HepG2 (cell line): ENCODE results near the gene ZNF772. TPM values are rescaled to one million over a fixed set of nuclear protein-coding genes. Genes with fewer than 3 reads are reported as not detected.

Experiments
- ARHGAP35 ChIP-seq: sonication (generic); formaldehyde crosslinking; IDR thresholded peaks from 2 replicates; pipeline ENCODE4 v1.9.0; 2022; ENCODE audit warnings: mild to moderate bottlenecking, inconsistent platforms, moderate library complexity, missing genetic modification reagents, borderline replicate concordance
- CENPT ChIP-seq: sonication (generic); formaldehyde crosslinking; IDR thresholded peaks from 2 replicates; pipeline ENCODE4 v1.8.0; 2022; ENCODE audit warnings: low read depth, mild to moderate bottlenecking, moderate library complexity, missing genetic modification reagents
- HDAC6 ChIP-seq: fragments of 200-600 bp; sonication (generic); IDR thresholded peaks from 2 replicates; pipeline ENCODE4 v1.7.0; 2017; ENCODE audit warnings: mild to moderate bottlenecking, antibody characterized with exemption, low read length, low read depth
- HIVEP1 ChIP-seq: sonication (generic); formaldehyde crosslinking; IDR thresholded peaks from 2 replicates; pipeline ENCODE4 v1.4.0; 2020; ENCODE audit warnings: mild to moderate bottlenecking, missing genetic modification reagents
- KDM4B ChIP-seq: sonication (generic); formaldehyde crosslinking; IDR thresholded peaks from 2 replicates; pipeline ENCODE4 v1.4.0; 2020; ENCODE audit warnings: missing genetic modification reagents
- KMT2B ChIP-seq: IDR thresholded peaks from 2 replicates; pipeline ENCODE4 v1.6.1; 2016; ENCODE audit warnings: missing genetic modification reagents, missing compliant biosample characterization
- MAZ ChIP-seq, 2 experiments: sonication (generic) in 1 of 2; formaldehyde crosslinking in 1 of 2; IDR thresholded peaks; 2 replicates each; pipeline versions ENCODE4 v1.5.0 to v1.6.1; 2012 to 2020; ENCODE audit warnings: low read depth in 2 of 2, mild to moderate bottlenecking in 2 of 2, borderline replicate concordance in 1 of 2, improper control_type of control experiment in 1 of 2, low read length in 1 of 2, missing genetic modification reagents in 1 of 2, moderate library complexity in 1 of 2
- MEIS2 ChIP-seq: sonication (generic); formaldehyde crosslinking; IDR thresholded peaks from 2 replicates; pipeline ENCODE4 v1.9.0; 2021; ENCODE audit warnings: mild to moderate bottlenecking, missing genetic modification reagents
- TOE1 ChIP-seq: sonication (generic); formaldehyde crosslinking; IDR thresholded peaks from 2 replicates; pipeline ENCODE4 v1.4.0; 2020; ENCODE audit warnings: mild to moderate bottlenecking, missing genetic modification reagents
- U2AF1 ChIP-seq: fragments of 200-400 bp; formaldehyde crosslinking; optimal IDR thresholded peaks from 2 replicates; pipeline ENCODE3; 2017; ENCODE audit warnings: mild to moderate bottlenecking, low read depth, low read length
- ZBTB44 ChIP-seq: sonication (generic); formaldehyde crosslinking; IDR thresholded peaks from 2 replicates; pipeline ENCODE4 v1.4.0; 2020; ENCODE audit warnings: missing genetic modification reagents
- ZNF230 ChIP-seq: sonication (generic); formaldehyde crosslinking; IDR thresholded peaks from 2 replicates; pipeline ENCODE4 v1.4.0; 2020; ENCODE audit warnings: mild to moderate bottlenecking, missing genetic modification reagents
- ZNF383 ChIP-seq: sonication (generic); formaldehyde crosslinking; IDR thresholded peaks from 2 replicates; pipeline ENCODE4 v1.4.0; 2020; ENCODE audit warnings: missing genetic modification reagents, mild to moderate bottlenecking, borderline replicate concordance
- ZNF580 ChIP-seq: IDR thresholded peaks from 2 replicates; pipeline ENCODE4 v1.6.1; 2016; ENCODE audit warnings: low read depth, borderline replicate concordance
- ZNF616 ChIP-seq: sonication (generic); formaldehyde crosslinking; IDR thresholded peaks from 2 replicates; pipeline ENCODE4 v1.5.0; 2020; ENCODE audit warnings: low read depth, mild to moderate bottlenecking, missing genetic modification reagents
- polyA plus RNA-seq, 8 experiments: library from polyadenylated mRNA; depleted of rRNA in 3 of 8; stranded (reverse) in 7 of 8; unstranded in 1 of 8; fragments of >200 nt; fragmentation: Illumina TruSeq in 4 of 8; extraction: Trizol in 4 of 8; gene quantifications; 2 replicates each; pipeline versions ENCODE4 v1.2.1 to v1.2.3, GENCODE V29; 2011 to 2016; ENCODE audit warnings: low read depth in 4 of 8, missing spikeins in 1 of 8, mixed read lengths in 1 of 8; ENCODE audit not compliant: insufficient read depth in 1 of 8
- total RNA-seq, 5 experiments: library from RNA; depleted of rRNA; stranded (reverse); fragments of >200 nt; fragmentation: Illumina TruSeq; extraction: Trizol; gene quantifications; 2 replicates each; pipeline ENCODE4 v1.2.3, GENCODE V29; 2016; ENCODE audit warnings: low read depth in 1 of 5
- TF ChIP-seq, protein P1 (sequence below): sonication (generic); formaldehyde crosslinking; IDR thresholded peaks from 2 replicates; pipeline ENCODE4 v1.5.0; 2020; ENCODE audit warnings: mild to moderate bottlenecking, missing genetic modification reagents, borderline replicate concordance
- TF ChIP-seq, protein P2 (sequence below): sonication (generic); formaldehyde crosslinking; IDR thresholded peaks from 2 replicates; pipeline ENCODE4 v1.4.0; 2020; ENCODE audit warnings: mild to moderate bottlenecking, missing genetic modification reagents, borderline replicate concordance

ZNF772 gene
- total and polyA plus RNA-seq, 2 of the 13 experiments (the other 11 are each of a cell fraction or from before 2014, with no cell fraction given): 3.1 to 17.2 TPM

DNA sequence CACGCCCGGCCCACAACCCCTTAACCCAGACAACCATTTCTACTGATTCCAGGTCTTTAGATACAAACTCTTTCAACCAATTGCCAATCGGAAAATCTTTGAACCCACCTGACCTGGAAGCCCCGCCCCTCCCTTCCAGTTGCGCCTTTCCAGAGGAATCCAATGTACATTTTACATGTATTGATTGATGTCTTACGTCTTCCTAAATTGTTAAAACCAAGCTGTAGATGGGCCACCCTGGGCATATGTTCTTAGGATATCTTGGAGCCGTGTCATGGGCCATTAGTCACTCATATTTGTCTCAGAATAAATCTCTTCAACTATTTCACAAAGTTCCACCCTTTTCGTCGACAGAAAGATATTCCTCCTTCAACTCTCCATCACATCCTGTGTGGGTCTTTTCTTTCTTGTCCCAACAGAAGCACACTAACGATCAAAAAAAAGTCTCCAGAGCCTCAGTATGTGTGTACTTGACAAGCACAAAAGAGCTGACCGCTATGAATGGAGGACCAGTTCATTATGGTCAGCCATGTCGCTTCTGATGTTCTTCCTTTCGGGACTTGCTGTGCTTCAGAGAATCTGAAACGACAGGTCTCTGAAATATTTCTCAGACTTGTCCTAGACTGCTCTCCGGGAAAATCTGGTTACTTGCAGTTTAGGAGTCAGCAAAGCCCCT is 42.8 kb downstream of the ZNF772 start (continued):
- TF ChIP-seq KMT2B (CRISPR knock-in tag) (no peak), KDM4B (CRISPR knock-in tag) (0 out of 2 replicates have a peak, but pooled peaks have one; percentile 1), ZNF616 (CRISPR knock-in tag) (no peak), U2AF1 (no peak), ZBTB44 (CRISPR knock-in tag) (0 out of 2 replicates have a peak, but pooled peaks have one; percentile 4), ZNF383 (0 out of 2 replicates have a peak, but pooled peaks have one; percentile 59), ZNF580 (no peak), TOE1 (no peak), MEIS2 (no peak), HIVEP1 (no peak), HDAC6 (no peak), ZNF230 (CRISPR knock-in tag) (peak; percentile 77; the same call in 1 of the 2 replicates), CENPT (CRISPR knock-in tag) (no peak), MAZ (IDR thresholded peaks at IDR 0.05; ENCODE audit: borderline replicate concordance, low read depth, low read length) (no peak), MAZ (CRISPR knock-in tag; IDR thresholded peaks at IDR 0.05; ENCODE audit: low read depth) (no peak), ARHGAP35 (CRISPR knock-in tag) (no peak)
- TF ChIP-seq, protein P1, sequence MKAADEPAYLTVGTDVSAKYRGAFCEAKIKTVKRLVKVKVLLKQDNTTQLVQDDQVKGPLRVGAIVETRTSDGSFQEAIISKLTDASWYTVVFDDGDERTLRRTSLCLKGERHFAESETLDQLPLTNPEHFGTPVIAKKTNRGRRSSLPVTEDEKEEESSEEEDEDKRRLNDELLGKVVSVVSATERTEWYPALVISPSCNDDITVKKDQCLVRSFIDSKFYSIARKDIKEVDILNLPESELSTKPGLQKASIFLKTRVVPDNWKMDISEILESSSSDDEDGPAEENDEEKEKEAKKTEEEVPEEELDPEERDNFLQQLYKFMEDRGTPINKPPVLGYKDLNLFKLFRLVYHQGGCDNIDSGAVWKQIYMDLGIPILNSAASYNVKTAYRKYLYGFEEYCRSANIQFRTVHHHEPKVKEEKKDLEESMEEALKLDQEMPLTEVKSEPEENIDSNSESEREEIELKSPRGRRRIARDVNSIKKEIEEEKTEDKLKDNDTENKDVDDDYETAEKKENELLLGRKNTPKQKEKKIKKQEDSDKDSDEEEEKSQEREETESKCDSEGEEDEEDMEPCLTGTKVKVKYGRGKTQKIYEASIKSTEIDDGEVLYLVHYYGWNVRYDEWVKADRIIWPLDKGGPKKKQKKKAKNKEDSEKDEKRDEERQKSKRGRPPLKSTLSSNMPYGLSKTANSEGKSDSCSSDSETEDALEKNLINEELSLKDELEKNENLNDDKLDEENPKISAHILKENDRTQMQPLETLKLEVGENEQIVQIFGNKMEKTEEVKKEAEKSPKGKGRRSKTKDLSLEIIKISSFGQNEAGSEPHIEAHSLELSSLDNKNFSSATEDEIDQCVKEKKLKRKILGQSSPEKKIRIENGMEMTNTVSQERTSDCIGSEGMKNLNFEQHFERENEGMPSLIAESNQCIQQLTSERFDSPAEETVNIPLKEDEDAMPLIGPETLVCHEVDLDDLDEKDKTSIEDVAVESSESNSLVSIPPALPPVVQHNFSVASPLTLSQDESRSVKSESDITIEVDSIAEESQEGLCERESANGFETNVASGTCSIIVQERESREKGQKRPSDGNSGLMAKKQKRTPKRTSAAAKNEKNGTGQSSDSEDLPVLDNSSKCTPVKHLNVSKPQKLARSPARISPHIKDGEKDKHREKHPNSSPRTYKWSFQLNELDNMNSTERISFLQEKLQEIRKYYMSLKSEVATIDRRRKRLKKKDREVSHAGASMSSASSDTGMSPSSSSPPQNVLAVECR (CRISPR knock-in tag): no peak
- TF ChIP-seq, protein P2, sequence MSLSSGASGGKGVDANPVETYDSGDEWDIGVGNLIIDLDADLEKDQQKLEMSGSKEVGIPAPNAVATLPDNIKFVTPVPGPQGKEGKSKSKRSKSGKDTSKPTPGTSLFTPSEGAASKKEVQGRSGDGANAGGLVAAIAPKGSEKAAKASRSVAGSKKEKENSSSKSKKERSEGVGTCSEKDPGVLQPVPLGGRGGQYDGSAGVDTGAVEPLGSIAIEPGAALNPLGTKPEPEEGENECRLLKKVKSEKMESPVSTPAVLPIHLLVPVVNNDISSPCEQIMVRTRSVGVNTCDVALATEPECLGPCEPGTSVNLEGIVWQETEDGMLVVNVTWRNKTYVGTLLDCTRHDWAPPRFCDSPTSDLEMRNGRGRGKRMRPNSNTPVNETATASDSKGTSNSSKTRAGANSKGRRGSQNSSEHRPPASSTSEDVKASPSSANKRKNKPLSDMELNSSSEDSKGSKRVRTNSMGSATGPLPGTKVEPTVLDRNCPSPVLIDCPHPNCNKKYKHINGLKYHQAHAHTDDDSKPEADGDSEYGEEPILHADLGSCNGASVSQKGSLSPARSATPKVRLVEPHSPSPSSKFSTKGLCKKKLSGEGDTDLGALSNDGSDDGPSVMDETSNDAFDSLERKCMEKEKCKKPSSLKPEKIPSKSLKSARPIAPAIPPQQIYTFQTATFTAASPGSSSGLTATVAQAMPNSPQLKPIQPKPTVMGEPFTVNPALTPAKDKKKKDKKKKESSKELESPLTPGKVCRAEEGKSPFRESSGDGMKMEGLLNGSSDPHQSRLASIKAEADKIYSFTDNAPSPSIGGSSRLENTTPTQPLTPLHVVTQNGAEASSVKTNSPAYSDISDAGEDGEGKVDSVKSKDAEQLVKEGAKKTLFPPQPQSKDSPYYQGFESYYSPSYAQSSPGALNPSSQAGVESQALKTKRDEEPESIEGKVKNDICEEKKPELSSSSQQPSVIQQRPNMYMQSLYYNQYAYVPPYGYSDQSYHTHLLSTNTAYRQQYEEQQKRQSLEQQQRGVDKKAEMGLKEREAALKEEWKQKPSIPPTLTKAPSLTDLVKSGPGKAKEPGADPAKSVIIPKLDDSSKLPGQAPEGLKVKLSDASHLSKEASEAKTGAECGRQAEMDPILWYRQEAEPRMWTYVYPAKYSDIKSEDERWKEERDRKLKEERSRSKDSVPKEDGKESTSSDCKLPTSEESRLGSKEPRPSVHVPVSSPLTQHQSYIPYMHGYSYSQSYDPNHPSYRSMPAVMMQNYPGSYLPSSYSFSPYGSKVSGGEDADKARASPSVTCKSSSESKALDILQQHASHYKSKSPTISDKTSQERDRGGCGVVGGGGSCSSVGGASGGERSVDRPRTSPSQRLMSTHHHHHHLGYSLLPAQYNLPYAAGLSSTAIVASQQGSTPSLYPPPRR (CRISPR knock-in tag): no peak
